Peyer's patch (tissue), 4 donors: ENCODE data around the gene SAPCD2.

ENCODE experiments used
- POLR2A ChIP-seq, 2 donors: fragments of 450-650 bp; IDR thresholded peaks; one replicate each; pipeline ENCODE4 v1.5.1; 2017; ENCODE audit warnings: antibody characterized with exemption in 2 of 2, mild to moderate bottlenecking in 2 of 2, moderate library complexity in 2 of 2
- TF ChIP-seq, protein P1 (sequence below), 6 experiments: fragments of 450-650 bp in 4 of 6; fragments of 200-600 bp in 2 of 6; sonication (generic) in 1 of 6; IDR thresholded peaks; one replicate each; pipeline ENCODE4 v1.5.1; 2017 to 2019; ENCODE audit warnings: antibody characterized with exemption in 6 of 6, mild to moderate bottlenecking in 3 of 6, moderate library complexity in 1 of 6

DNA sequence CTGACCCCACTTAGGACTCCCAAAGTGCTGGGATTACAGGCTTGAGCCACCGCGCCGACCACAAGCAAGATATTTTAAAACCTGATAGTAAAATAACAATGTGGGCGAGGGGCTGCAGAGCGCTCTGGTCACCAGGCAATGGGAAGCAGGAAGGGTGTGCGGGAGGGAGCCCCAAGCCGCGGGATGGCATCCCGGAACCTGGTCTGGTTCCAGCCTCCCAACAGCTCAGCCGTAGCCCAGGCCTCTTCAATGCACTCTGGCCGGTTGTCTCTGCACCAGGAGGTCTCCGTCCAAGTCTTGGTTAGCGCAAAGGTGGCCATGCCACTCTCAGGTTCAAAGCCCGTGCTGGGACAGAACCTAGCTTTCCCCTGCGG, 6.3 kb upstream of the SAPCD2 start:
- TF ChIP-seq, protein P1, sequence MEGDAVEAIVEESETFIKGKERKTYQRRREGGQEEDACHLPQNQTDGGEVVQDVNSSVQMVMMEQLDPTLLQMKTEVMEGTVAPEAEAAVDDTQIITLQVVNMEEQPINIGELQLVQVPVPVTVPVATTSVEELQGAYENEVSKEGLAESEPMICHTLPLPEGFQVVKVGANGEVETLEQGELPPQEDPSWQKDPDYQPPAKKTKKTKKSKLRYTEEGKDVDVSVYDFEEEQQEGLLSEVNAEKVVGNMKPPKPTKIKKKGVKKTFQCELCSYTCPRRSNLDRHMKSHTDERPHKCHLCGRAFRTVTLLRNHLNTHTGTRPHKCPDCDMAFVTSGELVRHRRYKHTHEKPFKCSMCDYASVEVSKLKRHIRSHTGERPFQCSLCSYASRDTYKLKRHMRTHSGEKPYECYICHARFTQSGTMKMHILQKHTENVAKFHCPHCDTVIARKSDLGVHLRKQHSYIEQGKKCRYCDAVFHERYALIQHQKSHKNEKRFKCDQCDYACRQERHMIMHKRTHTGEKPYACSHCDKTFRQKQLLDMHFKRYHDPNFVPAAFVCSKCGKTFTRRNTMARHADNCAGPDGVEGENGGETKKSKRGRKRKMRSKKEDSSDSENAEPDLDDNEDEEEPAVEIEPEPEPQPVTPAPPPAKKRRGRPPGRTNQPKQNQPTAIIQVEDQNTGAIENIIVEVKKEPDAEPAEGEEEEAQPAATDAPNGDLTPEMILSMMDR (IDR thresholded peaks at IDR 0.05) = no peak
- no peak for TF ChIP-seq POLR2A (IDR thresholded peaks at IDR 0.05)
